GM12873 (cell line): ENCODE results near the gene SLC6A12.

Experiments
- TF ChIP-seq, protein P1 (sequence below): IDR thresholded peaks from 2 replicates; pipeline ENCODE4 v1.5.1; 2012; ENCODE audit warnings: low read depth, mild to moderate bottlenecking, moderate library complexity, low read length, control low read depth; ENCODE audit not compliant: insufficient read depth; ENCODE audit errors: missing control alignments

SLC6A12 gene

DNA sequence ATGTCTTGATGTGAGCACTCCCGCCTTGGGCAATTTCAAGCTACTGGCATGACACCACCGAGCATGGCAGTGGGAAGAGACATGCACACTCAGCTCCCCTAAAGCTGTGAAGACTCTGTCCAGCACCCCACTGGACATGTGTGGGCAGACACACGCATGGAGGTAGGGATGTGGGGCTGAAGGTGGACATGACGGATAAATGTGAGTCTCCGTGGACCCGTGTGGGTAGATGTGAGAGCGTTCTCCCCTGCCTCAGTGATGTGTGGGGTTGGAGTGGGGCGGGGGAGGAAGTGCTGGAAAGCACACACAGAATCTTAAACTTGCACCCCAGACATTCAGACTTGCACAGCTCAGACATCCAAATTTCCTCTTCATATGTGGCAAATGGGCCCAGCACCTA, 12.6 kb downstream of the SLC6A12 start:
- TF ChIP-seq, protein P1, sequence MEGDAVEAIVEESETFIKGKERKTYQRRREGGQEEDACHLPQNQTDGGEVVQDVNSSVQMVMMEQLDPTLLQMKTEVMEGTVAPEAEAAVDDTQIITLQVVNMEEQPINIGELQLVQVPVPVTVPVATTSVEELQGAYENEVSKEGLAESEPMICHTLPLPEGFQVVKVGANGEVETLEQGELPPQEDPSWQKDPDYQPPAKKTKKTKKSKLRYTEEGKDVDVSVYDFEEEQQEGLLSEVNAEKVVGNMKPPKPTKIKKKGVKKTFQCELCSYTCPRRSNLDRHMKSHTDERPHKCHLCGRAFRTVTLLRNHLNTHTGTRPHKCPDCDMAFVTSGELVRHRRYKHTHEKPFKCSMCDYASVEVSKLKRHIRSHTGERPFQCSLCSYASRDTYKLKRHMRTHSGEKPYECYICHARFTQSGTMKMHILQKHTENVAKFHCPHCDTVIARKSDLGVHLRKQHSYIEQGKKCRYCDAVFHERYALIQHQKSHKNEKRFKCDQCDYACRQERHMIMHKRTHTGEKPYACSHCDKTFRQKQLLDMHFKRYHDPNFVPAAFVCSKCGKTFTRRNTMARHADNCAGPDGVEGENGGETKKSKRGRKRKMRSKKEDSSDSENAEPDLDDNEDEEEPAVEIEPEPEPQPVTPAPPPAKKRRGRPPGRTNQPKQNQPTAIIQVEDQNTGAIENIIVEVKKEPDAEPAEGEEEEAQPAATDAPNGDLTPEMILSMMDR, result no peak

DNA sequence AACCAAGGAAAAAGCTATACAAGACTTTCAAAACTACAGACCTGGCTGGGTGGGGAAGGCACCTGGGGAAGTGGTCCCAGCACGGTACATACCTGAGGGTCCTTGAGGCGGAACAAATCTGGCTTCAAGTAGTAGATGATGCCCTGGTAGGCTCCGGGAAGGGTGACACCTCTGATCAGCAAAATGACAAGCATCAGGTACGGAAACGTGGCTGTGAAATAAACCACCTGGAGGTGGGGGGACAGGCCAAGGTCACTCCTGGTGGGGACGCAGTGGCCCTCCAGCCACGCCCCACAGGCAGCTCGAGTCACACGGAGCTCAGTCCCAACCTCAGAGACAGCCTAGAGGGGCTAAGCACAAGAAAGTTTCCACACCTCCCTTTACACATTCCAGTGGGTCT, 15.3 kb downstream of the SLC6A12 start:
- TF ChIP-seq, protein P1, result no peak

DNA sequence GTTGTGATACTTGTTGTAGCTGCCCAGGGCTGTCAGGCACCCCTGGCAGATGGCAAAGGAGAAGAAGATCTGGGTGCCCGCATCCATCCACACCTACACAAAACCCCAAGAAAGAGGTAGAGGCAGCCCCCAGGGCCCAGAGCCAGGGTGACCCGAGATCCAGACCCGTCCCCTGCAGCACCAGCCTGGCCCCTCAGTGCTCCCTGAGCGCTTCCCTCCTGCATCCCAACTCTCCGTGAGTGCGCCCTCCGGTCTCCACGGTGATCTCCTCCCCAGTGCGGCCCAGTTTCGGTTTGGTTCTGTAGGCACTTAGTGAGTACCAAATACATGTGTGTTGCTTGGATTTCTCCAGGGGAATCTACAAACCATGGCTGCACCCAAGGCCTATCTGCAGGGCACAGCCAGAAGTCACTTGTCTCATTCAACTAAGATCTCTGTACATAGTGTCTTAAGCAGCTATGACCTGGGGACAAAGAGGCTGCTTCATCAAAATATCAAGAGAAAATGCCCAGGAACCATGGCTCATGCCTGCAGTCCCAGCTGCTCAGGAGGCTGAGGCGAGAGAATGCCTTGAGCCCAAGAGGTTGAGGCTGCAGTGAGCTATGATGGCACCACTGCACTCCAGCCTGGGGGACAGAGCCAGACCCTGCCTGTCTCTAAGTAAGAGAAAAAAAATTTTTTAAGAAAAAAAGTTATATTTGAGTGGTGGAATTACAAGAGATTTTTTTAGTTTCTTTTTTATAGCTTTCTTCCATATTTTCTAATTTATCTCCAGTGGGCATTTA, 15.9 kb downstream of the SLC6A12 start:
- TF ChIP-seq, protein P1, result no peak

DNA sequence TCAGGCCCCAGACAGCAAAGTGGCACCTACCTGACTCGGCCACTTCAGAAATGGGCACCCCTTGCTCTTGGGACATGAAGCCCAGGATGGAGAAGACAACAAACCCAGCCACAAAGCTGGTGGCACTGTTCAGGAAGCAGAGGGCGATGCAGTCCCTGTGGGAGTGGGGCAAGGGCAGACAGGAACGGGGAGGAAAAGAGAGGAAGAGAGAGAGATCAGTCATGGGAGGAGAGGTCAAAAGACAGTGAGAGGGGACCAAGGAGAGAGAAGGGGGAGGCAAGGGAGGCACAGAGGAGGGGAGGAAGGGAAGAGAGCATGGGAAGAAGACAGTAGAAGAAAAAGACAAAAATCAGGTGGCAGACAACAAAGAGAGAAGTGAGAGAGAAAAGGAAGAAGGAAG, 16.6 kb downstream of the SLC6A12 start:
- TF ChIP-seq, protein P1, result no peak

DNA sequence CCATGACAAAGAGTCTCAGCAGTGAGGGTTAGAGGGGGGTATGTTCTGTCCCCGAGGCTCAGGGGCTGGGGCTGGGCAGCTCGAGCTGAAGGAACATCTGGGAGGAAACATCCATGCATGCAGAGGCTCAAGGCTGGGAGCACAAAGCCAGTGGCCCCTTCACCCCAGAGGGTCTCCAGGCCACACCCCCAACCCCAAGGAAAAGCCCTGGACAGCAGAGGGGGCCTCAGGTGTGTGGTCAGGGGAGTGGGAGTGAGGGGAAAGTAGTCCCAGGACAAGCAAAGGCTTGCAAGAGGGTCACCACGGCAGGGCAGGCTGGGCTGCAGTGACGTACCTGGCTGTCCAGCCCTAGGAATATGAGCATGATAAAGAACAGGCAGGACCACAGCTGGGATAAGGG, 17.5 kb downstream of the SLC6A12 start:
- TF ChIP-seq, protein P1, result no peak

DNA sequence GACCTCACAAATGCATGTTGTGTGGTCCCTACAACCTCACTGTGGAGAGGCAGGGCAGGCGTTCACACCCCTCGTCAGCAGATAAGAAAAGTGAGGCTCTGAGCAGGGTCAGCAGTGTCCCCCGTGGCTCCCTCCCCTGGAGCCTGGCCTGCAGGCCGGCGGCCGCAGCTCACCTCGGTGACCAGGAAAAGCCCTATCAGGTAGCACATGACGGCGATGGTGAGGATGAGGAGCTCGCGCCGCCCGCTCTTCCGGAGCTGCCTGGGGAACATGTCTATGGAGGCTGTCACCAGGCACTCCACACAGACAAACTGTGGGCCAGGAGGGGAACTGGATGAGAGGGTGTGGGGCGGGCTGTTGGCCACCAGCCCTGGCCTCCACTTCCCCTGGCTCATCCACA, 18.0 kb downstream of the SLC6A12 start:
- TF ChIP-seq, protein P1, result no peak

DNA sequence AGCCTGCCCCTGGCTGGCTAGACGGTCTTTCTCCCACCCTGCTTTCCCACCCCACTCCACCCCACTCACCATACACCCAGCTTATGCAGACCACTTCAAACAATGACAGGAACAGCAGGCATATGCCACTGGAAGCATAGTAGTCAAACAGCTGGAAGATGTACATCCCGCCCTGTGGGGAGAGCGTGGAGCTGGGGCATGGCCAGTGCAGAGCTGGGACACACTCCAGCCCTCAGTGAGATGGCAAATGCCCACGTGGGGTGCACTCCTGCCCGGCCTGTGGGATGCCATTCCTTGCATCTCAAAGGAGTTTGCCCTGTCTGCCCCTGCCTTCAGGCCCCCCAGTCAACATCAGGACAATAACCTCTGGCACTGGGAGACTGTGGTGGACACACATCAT, 18.8 kb downstream of the SLC6A12 start:
- TF ChIP-seq, protein P1, result no peak
